DMS153 treated with DMSO at 0.1 percent for 48 hours (cell line): Measurements from ENCODE around the gene OGFR.
A peak's percentile ranks its signal among the peaks of the same experiment; 100 is the strongest.

ENCODE experiments used
- DNase-seq: peaks from one replicate; lab custom pipeline; 2025; ENCODE audit not compliant: unreplicated experiment; lab: John Stamatoyannopoulos, UW

Gene OGFR

DNA sequence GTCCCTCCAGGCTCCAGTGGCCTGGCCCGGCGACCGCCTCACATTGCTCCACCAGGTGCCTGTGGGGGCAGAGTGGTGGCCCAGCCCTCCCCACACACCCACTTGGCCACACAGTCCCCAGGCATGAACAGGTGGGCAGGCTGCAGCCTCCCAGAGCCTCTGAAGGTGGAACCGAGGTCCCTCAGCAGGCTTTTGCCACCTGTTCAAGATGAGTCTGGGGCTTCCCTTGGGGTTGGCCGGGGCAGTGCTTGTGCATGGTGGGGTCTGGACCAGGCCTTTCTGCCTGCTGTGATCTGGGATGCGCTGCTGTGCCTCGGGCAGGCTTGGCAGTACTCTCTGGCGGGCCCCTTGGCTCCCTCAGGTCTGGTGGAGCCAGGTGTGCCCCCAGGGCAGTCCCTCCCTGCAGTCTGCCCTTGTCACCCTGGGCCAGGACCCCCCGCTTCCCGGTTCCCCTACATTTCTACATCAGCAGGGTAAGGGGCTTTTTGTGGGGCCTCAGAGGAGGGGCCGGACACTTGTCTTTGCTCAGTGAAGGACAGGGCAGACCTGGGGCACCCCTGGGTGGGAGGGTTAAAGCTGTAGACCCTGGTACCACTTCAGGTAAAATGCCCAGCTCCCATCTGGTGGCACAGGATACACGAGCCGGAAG is 9.5 kb downstream of the OGFR start:
- no peak for DNase-seq

DNA sequence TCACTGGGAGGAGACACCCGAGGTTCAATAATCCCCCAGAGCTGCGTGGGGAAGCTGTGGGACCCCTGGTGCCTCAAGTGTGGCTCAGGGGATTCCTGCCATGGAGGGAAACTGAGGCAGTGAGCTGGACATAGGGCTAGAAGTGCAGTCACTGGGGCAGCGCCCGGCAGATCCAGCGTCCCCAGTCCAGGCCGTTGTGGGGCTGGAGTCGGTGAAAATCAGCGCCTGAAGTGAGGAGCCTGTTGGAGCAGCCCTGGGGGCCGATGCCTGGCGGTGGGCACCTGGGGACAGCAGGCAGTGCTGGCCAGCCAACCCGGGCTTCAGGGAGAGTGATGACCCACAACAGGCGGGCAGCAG is 10.1 kb downstream of the OGFR start:
- no peak for DNase-seq

DNA sequence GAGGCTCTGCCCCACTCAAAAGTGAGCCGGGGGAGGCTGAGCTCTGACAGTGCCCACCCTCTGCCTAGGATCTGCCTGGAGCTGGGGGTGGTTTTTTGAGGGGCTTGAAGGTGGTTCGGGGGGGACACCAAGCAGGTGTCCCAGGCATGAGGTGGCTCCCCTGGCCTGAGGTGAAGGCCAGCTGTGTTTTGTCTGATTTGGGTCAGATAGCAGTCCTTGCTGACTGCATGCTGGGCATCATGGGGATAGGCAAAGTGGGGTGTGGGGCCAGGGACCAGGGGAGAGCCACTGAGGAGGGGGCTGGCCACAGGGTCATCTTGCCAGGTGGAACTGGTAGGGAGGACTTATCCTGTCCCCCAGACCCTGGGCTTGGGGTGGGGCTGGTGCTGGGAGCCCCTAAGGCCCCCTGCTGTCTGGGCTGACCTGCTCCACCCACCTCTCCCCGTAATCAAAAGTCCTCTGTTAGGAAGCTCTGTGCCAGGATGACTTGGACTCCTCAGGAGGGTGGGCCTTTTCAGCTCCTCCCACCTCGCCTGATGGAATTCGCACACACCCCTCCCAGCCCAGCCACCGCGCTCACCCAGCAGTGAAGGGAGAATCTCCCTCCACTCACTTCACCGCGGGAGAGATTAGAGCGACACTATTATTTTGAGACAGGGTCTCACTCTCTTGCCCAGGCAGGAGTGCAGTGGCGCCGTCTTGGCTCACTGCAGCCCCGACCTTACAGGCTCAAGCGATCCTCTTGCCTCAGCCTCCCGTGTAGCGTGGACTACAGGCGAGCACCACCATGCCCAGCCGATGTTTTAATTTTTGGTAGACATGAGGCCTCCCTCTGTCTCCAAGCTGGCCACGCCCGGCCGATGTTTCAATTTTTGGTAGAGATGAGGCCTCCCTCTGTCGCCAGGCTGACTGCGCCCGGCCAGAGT is 10.7 kb downstream of the OGFR start:
- no peak for DNase-seq

DNA sequence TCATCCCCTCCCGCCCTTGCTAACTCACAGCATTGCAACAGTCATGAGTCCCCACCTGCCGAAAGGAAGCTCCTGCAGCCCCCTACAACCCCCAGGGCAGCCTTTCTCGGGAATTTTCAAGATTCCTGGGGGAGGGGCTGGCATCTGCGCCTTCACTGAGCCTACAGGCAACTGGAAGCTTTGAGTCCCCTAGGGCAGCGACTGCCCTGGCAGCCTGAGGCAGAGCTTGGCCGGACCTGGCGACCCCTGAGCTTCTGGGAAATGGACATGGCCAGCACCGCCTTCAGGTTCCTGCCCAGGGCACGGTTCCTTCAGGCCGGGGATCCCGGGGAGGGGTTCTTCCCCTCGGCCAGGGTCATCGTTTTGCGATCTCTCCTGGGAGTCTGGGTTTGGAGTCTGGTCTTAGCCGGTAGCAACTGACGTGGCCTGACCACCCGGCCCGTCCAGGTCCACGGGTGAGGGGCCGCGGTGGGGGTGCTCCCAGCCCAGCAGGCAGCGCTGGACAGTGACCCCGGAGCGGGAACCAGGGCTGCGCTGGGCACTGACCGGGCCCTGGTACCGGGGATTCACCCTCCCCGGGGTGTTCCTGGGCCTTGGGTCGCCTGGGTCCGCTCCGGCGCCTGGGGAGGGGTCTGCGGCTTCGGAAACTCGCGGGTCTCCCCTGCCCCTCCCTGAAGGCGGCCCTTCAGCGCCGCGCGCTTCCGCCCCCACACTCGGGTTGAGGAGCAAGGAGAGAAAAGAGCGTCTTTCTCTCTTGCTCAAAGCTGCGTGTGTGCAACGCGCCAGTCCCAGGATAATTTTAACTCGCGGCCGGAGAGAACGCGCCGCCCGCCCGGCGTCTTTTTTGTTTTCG is 11.6 kb downstream of the OGFR start:
- DNase-seq = no peak

DNA sequence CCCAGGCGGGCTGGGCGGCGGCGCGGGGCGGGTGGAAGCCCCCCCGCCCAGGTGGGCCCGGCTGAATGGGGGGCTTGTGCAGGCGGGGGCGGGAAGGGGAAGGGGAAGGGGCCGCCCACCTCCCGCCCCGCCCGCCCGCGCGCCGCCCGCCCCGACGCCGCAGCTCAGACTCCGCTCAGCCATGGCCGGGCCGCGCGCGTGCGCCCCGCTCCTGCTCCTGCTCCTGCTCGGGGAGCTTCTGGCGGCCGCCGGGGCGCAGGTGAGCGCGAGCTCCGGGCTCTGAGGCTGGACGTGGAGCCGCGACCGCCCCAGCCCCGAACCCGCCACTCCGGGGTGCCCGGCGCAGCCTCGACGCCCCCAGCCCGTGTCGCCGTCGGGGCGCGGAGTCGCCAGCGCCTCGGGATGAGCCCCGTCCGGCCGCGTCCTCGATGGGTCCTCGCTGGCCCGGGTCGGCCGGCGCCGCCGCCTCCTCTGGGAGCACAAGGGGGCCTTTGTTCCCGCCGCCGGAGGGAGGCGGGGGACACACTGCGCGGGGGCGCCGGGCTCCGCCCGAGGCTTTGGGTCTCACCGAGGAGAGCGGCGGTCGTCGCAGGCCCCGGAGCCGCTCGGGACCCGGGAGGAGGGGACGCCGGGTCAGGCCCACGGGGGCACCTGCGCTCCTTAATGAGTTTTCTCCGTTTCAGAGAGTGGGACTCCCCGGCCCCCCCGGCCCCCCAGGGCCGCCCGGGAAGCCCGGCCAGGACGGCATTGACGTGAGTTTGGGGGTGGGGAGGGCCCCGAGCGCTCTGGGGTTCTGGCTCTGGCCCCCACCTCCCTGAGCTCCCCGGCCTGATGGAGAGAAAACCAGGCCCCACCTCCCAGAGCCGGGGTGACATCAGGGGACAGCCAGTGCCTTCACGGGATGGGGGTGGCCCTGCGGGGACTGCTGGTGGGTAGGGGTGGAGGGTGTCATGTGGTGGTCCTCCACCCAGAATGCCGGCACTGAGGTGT is 12.5 kb downstream of the OGFR start, which contains the start of gene COL9A3:
Gene COL9A3 (plus strand): TSS at position 167 of the 990 bp plus-strand sequence. CDS start 15 bp downstream, at position 182.
- no peak for DNase-seq

DNA sequence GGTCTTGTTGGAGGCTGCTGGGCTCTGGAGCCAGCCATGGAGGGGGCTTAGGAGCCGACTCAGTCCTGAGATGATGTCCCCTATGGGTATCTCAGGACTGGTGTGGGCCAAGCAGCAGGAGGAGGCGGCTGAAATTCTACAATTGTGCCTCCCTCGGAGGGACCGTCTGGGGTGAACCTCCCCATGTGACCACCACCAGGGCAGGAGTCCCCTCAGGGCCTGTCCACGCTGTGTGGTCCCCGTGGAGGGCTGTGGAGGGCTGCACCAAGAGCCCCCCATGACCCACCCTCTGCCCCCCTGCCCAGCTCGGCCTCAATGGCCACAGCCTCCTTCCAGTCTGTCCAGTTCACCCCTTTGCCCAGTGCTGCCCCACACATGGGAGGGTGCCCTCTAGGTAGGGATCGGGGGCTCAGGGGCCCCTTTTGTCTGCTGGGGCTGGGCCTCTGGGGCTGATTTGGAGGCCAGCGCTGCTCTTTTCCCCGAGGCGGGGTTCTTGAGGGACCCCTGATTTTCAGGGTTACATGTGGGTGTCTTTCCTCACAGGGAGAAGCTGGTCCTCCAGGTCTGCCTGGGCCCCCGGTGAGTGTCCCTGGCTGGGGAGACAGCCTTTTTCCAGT is 13.4 kb downstream of the OGFR start:
- DNase-seq = no peak

DNA sequence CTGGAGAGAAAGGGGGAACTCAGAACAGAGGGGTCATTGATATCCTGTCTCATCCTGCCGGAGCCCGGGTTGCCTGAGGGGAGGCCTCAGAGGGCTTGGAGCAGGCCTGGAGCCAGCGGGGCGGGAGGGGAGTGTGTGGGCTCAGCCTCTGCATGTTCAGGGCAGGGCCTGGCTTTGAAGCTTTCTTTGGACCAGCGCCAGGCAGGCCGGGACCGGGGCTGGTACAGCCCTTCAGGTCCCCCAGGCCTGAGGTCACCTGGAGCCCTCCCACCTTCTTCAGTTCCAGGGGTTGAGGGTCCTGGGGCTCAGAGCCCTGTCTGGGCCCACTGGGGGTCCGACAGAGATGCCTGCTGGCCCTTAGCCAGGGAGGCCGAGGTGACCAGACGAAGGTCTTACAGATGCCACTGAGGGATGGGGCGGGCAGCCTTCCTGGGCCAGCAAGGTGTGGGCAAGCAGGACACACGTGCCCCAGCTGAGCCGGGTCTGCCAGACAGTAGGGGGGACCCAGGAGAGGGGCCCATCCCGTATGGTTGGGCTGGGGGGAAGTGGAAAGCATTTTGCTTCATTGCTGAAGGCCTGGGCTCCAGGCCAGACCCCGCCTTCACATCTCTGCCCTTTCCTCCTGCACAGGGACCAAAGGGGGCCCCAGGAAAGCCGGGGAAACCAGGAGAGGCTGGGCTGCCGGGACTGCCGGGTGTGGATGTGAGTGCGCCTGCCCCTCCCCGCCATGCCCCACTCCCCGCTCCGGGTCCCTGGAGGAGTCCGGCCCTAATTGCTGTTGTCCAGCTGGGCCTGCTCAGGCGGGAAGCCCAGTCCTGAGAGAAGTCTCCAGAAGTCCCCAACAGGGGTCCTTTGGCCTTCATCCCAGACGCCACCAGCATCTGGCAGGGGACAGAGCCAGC is 14.2 kb downstream of the OGFR start:
- no peak for DNase-seq

DNA sequence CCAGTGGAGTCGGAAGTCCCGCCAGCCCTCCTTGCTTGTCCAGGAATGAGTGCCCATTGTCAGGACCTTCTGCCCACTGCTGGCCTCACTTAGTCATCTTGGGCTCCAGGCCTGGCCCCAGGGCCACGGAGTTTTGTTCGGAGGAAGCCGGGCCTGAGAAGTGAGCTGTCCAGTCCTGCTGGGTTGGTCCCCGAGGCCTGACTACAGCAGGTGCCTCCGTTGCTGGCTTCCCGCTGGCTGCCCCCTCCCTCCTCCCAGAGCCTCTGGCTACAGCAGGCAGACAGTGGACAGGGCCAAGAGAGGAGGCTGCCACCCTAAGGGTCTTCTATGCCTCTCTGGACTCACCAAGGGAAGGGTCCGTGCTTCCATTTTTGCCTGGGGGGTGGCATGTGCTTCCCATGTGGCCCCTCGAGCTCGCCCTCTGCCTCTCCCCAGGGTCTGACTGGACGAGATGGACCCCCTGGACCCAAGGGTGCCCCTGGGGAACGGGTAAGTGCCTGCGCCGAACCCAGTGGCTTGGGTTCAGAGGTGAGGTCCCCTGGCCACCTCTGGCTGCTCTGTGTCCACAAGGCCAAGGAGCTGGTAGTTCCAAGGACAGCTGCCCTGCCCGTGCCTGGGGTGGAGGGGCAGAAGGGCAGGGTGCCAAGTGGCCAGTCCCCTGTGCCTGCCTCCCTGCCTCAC is 15.0 kb downstream of the OGFR start:
- no peak for DNase-seq

DNA sequence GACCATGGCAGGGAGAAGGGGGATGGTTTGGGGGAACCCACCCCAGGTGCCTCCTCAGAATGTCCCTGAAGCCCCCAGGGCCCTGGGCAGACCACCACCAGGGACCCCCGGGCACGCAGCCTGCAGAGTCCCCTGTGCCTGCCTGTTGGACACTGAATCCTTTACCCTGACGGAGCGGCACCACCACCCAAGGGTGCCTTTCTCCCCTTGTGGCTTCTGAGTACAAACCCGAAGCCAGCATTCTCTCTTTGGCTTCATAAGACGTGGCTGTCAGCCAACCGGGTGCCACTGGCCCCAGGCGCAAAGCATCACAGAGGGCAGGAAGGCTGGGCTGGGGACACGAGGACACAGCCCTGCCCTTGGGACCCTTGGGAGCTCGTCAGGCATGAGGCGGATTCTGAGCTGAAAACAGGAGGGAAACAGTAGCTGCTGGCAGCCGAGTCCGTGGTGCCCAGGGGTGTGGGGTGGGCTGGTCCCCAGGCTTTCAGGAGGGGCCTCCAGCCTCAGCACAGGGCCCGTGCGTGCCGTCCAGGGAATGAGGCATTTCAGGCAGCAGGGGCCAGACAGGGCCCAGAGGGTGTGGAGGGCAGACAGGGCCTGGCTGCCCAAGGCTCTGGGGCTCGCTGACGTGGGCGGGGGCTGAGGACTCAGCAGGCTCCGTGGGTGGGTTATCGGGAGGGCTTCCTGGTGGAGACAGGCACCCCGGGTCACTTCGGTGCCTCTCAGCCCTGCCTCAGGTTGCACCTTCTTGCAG is 15.8 kb downstream of the OGFR start:
- DNase-seq = no peak

DNA sequence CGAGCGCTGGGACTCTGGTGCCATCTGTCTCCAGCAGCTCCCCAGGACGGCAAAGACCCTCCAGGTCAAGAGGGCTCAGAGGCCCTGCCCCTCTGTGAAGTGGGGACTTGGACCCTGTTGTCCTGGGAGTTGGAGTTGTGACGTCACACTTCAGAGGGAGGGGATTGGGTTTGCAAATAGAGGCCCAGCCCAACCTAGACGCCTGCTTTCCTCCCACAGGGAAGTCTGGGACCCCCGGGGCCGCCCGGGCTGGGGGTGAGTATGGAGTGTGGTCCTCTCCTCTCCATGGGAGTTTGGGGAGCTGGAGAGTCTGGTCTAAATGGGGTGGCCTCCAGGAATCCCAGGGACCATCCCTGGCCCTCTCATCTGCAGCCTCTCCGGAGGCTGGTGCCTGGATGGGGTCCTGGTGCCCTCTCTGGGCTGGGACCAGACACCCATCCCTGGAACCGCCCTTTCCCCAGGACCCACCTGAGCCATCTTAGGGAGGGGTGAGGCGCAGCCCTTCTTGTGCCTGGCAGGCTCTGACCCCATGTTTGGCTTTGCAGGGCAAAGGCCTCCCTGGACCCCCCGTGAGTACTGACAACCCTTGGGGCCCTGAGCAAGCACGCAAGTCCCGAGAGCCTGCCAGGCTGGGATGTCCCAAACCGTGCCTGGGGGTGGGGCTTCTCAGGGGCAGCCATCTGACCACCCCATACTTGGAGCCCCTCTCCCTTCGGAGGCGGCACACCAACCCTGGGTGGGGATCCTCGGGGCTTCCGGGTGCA is 16.5 kb downstream of the OGFR start:
- DNase-seq = no peak

DNA sequence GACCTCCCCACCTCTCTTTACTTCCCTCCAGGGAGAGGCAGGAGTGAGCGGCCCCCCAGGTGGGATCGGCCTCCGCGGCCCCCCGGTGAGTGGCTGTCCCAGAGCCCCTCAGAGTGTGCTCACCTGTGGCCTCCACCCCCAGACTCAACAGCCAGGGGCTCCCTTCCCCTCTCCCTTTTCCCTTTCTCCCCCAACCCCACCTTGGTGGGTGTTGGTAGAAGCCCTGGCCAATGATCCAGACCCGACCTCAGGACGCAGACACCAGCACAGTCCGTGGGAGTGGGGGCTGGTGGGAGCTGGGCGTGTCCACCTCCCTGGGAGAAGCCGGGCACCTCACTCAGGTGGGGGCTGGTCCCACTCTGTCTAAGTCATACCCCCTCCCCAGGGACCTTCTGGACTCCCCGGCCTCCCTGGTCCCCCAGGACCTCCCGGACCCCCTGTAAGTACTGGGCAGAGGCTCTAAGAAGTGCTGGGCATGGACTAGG is 17.1 kb downstream of the OGFR start:
- no peak for DNase-seq

DNA sequence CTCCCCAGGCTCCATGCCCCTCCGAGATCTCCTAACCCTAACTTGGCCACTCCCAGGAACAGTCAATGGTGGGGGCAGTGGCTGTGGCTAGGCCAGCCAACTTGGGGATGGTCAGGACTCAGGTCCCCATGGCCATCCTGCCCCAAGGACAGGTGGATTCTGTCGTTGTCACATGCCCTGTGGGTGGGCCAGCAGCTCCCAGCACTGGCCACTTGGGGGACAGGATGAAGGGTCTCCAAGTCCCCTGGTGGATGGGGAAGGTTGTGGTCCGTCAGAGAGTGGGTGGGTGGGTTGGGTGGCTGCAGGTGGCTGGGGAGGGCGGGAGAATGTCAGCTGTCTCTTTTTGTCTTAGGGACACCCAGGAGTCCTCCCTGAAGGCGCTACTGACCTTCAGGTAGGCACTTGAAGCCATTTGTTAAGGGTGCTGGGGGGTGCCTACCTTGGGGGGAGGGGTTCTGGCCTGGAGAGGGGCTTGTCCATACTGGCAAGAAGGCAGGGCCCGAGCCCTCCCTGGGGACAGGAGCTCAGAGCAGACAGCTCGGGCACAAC is 17.7 kb downstream of the OGFR start:
- no peak for DNase-seq

DNA sequence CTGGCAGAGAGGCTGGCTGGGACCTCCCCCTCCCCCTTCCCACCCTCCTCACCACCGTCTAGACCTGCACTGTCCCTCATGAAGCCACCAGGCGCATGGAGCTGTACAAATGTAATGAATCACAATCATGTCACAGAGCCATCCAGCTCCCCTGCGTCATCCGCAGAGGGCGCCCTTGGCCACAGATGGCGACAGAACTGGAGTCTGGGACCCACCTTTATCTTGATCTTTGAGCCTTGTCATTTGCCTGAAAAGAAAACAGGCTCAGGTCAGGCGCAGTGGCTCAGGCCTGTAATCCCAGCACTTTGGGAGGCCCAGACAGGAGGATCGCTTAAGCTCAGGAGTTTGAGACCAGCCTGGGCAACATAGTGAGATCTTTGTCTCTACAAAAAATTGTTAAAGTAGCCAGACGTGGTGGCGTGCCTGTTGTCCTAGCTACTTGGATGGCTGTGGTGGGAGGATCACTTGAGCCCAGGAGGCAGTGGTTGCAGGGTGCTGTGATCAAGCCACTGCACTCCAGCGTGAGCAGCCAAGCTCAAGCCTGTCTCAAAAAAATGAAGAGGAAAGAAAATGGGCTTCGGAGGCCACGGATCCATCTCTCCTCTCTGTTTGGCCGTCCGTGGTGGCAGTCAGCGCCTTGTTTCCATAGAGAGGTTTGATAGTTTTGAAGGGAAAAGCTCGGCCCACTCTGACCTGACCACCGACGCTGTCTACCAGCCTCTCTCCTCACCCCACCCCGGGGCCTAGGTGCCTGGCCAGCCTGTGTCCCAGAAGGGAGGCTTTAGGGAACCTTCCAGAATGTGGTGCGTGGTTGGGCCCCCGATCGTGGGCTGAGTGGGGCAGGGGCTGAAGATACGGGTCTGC is 18.4 kb downstream of the OGFR start:
- DNase-seq = peak; percentile 28

DNA sequence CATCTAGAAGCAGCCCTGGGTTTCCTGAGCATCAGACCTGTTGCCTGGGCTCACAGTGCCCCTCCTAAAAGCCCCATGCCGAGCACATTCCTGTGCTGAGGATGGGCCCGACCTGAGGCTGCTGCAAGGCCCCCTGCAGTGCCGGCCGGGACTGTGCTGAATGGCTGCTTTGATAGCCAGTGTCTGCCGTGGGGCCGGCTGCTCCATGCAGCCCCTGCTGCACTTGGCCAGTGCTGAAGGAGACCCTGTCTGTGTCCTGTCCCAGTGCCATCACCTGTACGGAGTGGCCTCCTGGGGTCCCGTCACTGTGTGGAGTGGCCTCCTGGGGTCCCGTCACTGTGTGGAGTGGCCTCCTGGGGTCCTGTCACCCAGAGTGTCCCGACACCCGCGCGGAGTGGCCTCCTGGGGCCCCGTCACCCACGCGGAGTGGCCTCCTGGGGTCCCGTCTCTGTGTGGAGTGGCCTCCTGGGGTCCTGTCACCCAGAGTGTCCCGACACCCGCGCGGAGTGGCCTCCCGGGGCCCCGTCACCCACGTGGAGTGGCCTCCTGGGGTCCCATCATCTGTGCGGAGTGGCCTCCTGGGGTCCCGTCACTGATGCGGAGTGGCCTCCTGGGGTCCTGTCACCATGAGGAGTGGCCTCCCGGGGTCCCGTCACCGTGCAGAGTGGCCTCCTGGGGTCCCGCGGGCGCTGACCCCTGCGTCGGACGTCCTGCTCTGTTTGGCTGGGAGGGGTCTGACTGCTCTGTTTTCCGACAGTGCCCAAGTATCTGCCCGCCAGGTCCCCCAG is 19.2 kb downstream of the OGFR start:
- no peak for DNase-seq
